Measurements from ENCODE around the gene GPATCH4.
"Not testable (repeated sequence)": the region's sequence is repeated elsewhere in the genome, so short reads cannot be mapped to it uniquely, and the experiment has no call there.

Gene GPATCH4

GRCh38 chr1:156601122-156601830 is at the start of gene GPATCH4:
Gene GPATCH4 (minus strand): TSS chr1:156601479.
- peak; percentile 92 for DNase-seq (ENCODE audit: low spot score)

- no peak for DNase-seq (ENCODE audit: low spot score)
Measured at GRCh38 chr1:156648951-156649350, 47.7 kb upstream of the GPATCH4 start.

- no peak for DNase-seq (ENCODE audit: low spot score)
Measured at GRCh38 chr1:156648496-156648895, 47.2 kb upstream of the GPATCH4 start.

- DNase-seq (ENCODE audit: low spot score) = no peak
Measured at GRCh38 chr1:156647351-156647750, 46.1 kb upstream of the GPATCH4 start.

- DNase-seq (ENCODE audit: low spot score) = no peak
Measured at GRCh38 chr1:156646738-156647211, 45.5 kb upstream of the GPATCH4 start.

- no peak for DNase-seq (ENCODE audit: low spot score)
Measured at GRCh38 chr1:156645666-156646065, 44.4 kb upstream of the GPATCH4 start.

- DNase-seq (ENCODE audit: low spot score) = no peak
Measured at GRCh38 chr1:156645056-156645455, 43.8 kb upstream of the GPATCH4 start.

- DNase-seq (ENCODE audit: low spot score) = no peak
Measured at GRCh38 chr1:156644640-156645039, 43.4 kb upstream of the GPATCH4 start.

GRCh38 chr1:156644146-156644545 is 42.9 kb upstream of the GPATCH4 start:
- no peak for DNase-seq (ENCODE audit: low spot score)

- DNase-seq (ENCODE audit: low spot score) = no peak
Measured at GRCh38 chr1:156643778-156644092, 42.5 kb upstream of the GPATCH4 start.

GRCh38 chr1:156643049-156643777 is 41.9 kb upstream of the GPATCH4 start:
- no peak for DNase-seq (ENCODE audit: low spot score)

- DNase-seq (ENCODE audit: low spot score) = no peak
Measured at GRCh38 chr1:156642265-156643048, 41.2 kb upstream of the GPATCH4 start.

- peak; percentile 51 for DNase-seq (ENCODE audit: low spot score)
Measured at GRCh38 chr1:156641761-156642264, 40.5 kb upstream of the GPATCH4 start, which contains the start of gene BCAN. Gene BCAN (plus strand): TSS chr1:156642117. CDS start chr1:156646055, 3,938 bp downstream.

GRCh38 chr1:156640842-156641706 is 39.8 kb upstream of the GPATCH4 start:
- no peak for DNase-seq (ENCODE audit: low spot score)

GRCh38 chr1:156639601-156640101 is 38.4 kb upstream of the GPATCH4 start:
- peak; percentile 36 for DNase-seq (ENCODE audit: low spot score)

- DNase-seq (ENCODE audit: low spot score) = no peak
Measured at GRCh38 chr1:156638189-156638985, 37.1 kb upstream of the GPATCH4 start.

GRCh38 chr1:156632355-156632754 is 31.1 kb upstream of the GPATCH4 start:
- no peak for DNase-seq (ENCODE audit: low spot score)

- DNase-seq (ENCODE audit: low spot score) = not testable (repeated sequence)
Measured at GRCh38 chr1:156631152-156631551, 29.9 kb upstream of the GPATCH4 start.

GRCh38 chr1:156629823-156630449 is 28.7 kb upstream of the GPATCH4 start:
- no peak for DNase-seq (ENCODE audit: low spot score)

Data from AG20443 (cell line).